Neural progenitor cell (in vitro differentiated cells): ENCODE results near the gene HEYL. TPM values are rescaled to one million over a fixed set of nuclear protein-coding genes. Genes with fewer than 3 reads are reported as not detected.

Experiments
- DNase-seq: peaks from one replicate; pipeline ENCODE4 v3.0.0-alpha.2; 2016; ENCODE audit warnings: low spot score
- H2AFZ ChIP-seq: fragments of 200-600 bp; sonication (generic); replicated peaks from 2 replicates; pipeline ENCODE4 v1.6.1; 2016; ENCODE audit warnings: antibody characterized with exemption
- H3F3A ChIP-seq: fragments of 200-600 bp; sonication (generic); 2 replicates; pipeline ENCODE4 v1.6.1; 2016; ENCODE audit warnings: antibody characterized with exemption, low read depth
- H3K27ac ChIP-seq: fragments of 200-600 bp; sonication (generic); 2 replicates; pipeline ENCODE4 v1.5.1; 2016; ENCODE audit warnings: mild to moderate bottlenecking
- H3K27me3 ChIP-seq: fragments of 200-600 bp; sonication (generic); 2 replicates; pipeline ENCODE4 v1.6.1; 2016; ENCODE audit warnings: mild to moderate bottlenecking, moderate library complexity
- H3K36me3 ChIP-seq: fragments of 200-600 bp; sonication (generic); 2 replicates; pipeline ENCODE4 v1.5.1; 2016
- H3K4me1 ChIP-seq: fragments of 200-600 bp; sonication (generic); 2 replicates; pipeline ENCODE4 v1.6.1; 2016; ENCODE audit warnings: mixed run types
- H3K4me2 ChIP-seq: fragments of 200-600 bp; sonication (generic); 2 replicates; pipeline ENCODE4 v1.6.1; 2016
- H3K4me3 ChIP-seq: fragments of 200-600 bp; sonication (generic); 2 replicates; pipeline ENCODE4 v1.5.1; 2016
- H3K79me2 ChIP-seq: fragments of 200-600 bp; sonication (generic); 2 replicates; pipeline ENCODE4 v1.6.1; 2016; ENCODE audit warnings: low read depth
- H3K9ac ChIP-seq: fragments of 200-600 bp; sonication (generic); 2 replicates; pipeline ENCODE4 v1.6.1; 2016
- H3K9me3 ChIP-seq: fragments of 200-600 bp; sonication (generic); 2 replicates; pipeline ENCODE4 v1.5.1; 2016; ENCODE audit warnings: low read depth
- H4K20me1 ChIP-seq: fragments of 200-600 bp; sonication (generic); 2 replicates; pipeline ENCODE4 v1.6.1; 2016; ENCODE audit warnings: low read depth
- H3K27ac Mint-ChIP-seq: 3 replicates; pipeline ENCODE4 v1.8.0; 2021; ENCODE audit warnings: mixed read lengths
- H3K27me3 Mint-ChIP-seq: 2 replicates; pipeline ENCODE4 v1.8.0; 2022; ENCODE audit warnings: low read depth, mild to moderate bottlenecking, inconsistent platforms, moderate library complexity, mixed read lengths; ENCODE audit not compliant: insufficient read depth
- H3K36me3 Mint-ChIP-seq: 3 replicates; pipeline ENCODE4 v1.8.0; 2021; ENCODE audit warnings: mixed read lengths
- H3K4me1 Mint-ChIP-seq: 3 replicates; pipeline ENCODE4 v1.8.0; 2021; ENCODE audit warnings: mixed read lengths
- H3K4me3 Mint-ChIP-seq: 3 replicates; pipeline ENCODE4 v1.8.0; 2021; ENCODE audit warnings: mild to moderate bottlenecking, moderate library complexity, mixed read lengths
- H3K9me3 Mint-ChIP-seq: 3 replicates; pipeline ENCODE4 v1.8.0; 2020; ENCODE audit warnings: mixed read lengths
- CTCF ChIP-seq: fragments of 200-600 bp; sonication (generic); IDR thresholded peaks from 2 replicates; pipeline ENCODE4 v1.5.1; 2017; ENCODE audit warnings: antibody characterized with exemption, mild to moderate bottlenecking
- EZH2 ChIP-seq: fragments of 200-600 bp; sonication (generic); IDR thresholded peaks from 2 replicates; pipeline ENCODE4 v1.6.1; 2017; ENCODE audit warnings: antibody characterized with exemption, mild to moderate bottlenecking, moderate library complexity
- EZH2phosphoT487 ChIP-seq: fragments of 200-600 bp; sonication (generic); IDR thresholded peaks from 2 replicates; pipeline ENCODE4 v1.6.1; 2017; ENCODE audit warnings: antibody characterized with exemption
- total RNA-seq: library from RNA; depleted of rRNA; stranded (reverse); fragments of >200 nt; gene quantifications from 2 replicates; pipeline ENCODE4 v1.2.3, GENCODE V29; 2015; ENCODE audit warnings: low replicate concordance

HEYL gene
- total RNA-seq, 1 donor from 2014 or later, result 2.3 TPM

- peak overlapping the region; percentile 52 for H3K4me3 Mint-ChIP-seq
- H3K27me3 Mint-ChIP-seq, result peaks cover 39% of the 10 kb centered on the region
- TF ChIP-seq EZH2 (no peak), EZH2phosphoT487 (no peak), CTCF (no peak)
- Histone ChIP-seq H3K4me3 (peak overlapping the region; percentile 28), H3K79me2 (no peaks in the 10 kb centered on the region), H4K20me1 (peaks cover 10% of the 10 kb centered on the region), H3K36me3 (no peaks in the 10 kb centered on the region), H2AFZ (no peak overlapping the region), H3K9ac (no peak overlapping the region), H3F3A (peaks cover 14% of the 10 kb centered on the region), H3K4me2 (peak overlapping the region; percentile 73), H3K27ac (no peak overlapping the region), H3K9me3 (no peaks in the 10 kb centered on the region), H3K27me3 (peaks cover 80% of the 10 kb centered on the region), H3K4me1 (peaks cover 6% of the 10 kb centered on the region)
- peaks cover 2% of the 10 kb centered on the region for H3K9me3 Mint-ChIP-seq
- peak overlapping the region; percentile 46 for H3K27ac Mint-ChIP-seq
- peaks cover 44% of the 10 kb centered on the region for H3K4me1 Mint-ChIP-seq
- no peak for DNase-seq
- no peaks in the 10 kb centered on the region for H3K36me3 Mint-ChIP-seq
Observed at GRCh38 chr1:39633422-39633821, 6.0 kb downstream of the HEYL start.

- H3K27me3 Mint-ChIP-seq, result peaks cover 33% of the 10 kb centered on the region
Observed at GRCh38 chr1:39632682-39633417, 6.6 kb downstream of the HEYL start.

GRCh38 chr1:39632323-39632681 lies 7.1 kb downstream of the HEYL start:
- peaks cover 29% of the 10 kb centered on the region for H3K27me3 Mint-ChIP-seq
- TF ChIP-seq EZH2, result no peak
- TF ChIP-seq CTCF, result no peak
- no peak for TF ChIP-seq EZH2phosphoT487
- H3K4me2 ChIP-seq, result peak overlapping the region; percentile 73

More at GRCh38 chr1:39632682-39633417, 6.6 kb downstream of the HEYL start:
- H3K79me2 ChIP-seq, result no peaks in the 10 kb centered on the region
- Mint-ChIP-seq H3K9me3 (peaks cover 2% of the 10 kb centered on the region), H3K36me3 (no peaks in the 10 kb centered on the region), H3K27ac (peak overlapping the region; percentile 46), H3K4me1 (peaks cover 44% of the 10 kb centered on the region), H3K4me3 (peak overlapping the region; percentile 52)
- peak overlapping the region; percentile 54 for H2AFZ ChIP-seq
- H3K27me3 ChIP-seq, result peaks cover 74% of the 10 kb centered on the region
- peaks cover 14% of the 10 kb centered on the region for H3F3A ChIP-seq
- TF ChIP-seq CTCF, result no peak
- TF ChIP-seq EZH2phosphoT487, result no peak
- TF ChIP-seq EZH2, result no peak
- peak overlapping the region; percentile 73 for H3K4me2 ChIP-seq
- no peaks in the 10 kb centered on the region for H3K9me3 ChIP-seq
- peaks cover 6% of the 10 kb centered on the region for H3K4me1 ChIP-seq
- no peaks in the 10 kb centered on the region for H3K36me3 ChIP-seq
- peaks cover 10% of the 10 kb centered on the region for H4K20me1 ChIP-seq
- no peak overlapping the region for H3K9ac ChIP-seq
- DNase-seq, result peak; percentile 90
- no peak overlapping the region for H3K27ac ChIP-seq
- peak overlapping the region; percentile 28 for H3K4me3 ChIP-seq

More at GRCh38 chr1:39632323-39632681, 7.1 kb downstream of the HEYL start:
- H3K4me3 Mint-ChIP-seq, result no peak overlapping the region
- Histone ChIP-seq H3K4me1 (peaks cover 6% of the 10 kb centered on the region), H3K27me3 (peaks cover 69% of the 10 kb centered on the region), H3F3A (peaks cover 14% of the 10 kb centered on the region), H4K20me1 (peaks cover 10% of the 10 kb centered on the region), H3K79me2 (no peaks in the 10 kb centered on the region), H3K9ac (no peak overlapping the region), H3K36me3 (no peaks in the 10 kb centered on the region), H3K4me3 (peak overlapping the region; percentile 3), H2AFZ (peak overlapping the region; percentile 54), H3K9me3 (no peaks in the 10 kb centered on the region), H3K27ac (no peak overlapping the region)
- H3K36me3 Mint-ChIP-seq, result no peaks in the 10 kb centered on the region
- peaks cover 43% of the 10 kb centered on the region for H3K4me1 Mint-ChIP-seq
- no peak overlapping the region for H3K27ac Mint-ChIP-seq
- peaks cover 2% of the 10 kb centered on the region for H3K9me3 Mint-ChIP-seq
- DNase-seq, result peak; percentile 73
